NT2/D1 (cell line): Measurements from ENCODE around the gene NPDC1.

Experiments
- YY1 ChIP-seq: IDR thresholded peaks from 2 replicates; pipeline ENCODE4 v1.6.1; 2011; ENCODE audit not compliant: insufficient read length, insufficient read depth
- ZNF274 ChIP-seq: IDR thresholded peaks from 2 replicates; pipeline ENCODE4 v1.6.1; 2011; ENCODE audit warnings: mild to moderate bottlenecking, low read depth, low read length

DNA sequence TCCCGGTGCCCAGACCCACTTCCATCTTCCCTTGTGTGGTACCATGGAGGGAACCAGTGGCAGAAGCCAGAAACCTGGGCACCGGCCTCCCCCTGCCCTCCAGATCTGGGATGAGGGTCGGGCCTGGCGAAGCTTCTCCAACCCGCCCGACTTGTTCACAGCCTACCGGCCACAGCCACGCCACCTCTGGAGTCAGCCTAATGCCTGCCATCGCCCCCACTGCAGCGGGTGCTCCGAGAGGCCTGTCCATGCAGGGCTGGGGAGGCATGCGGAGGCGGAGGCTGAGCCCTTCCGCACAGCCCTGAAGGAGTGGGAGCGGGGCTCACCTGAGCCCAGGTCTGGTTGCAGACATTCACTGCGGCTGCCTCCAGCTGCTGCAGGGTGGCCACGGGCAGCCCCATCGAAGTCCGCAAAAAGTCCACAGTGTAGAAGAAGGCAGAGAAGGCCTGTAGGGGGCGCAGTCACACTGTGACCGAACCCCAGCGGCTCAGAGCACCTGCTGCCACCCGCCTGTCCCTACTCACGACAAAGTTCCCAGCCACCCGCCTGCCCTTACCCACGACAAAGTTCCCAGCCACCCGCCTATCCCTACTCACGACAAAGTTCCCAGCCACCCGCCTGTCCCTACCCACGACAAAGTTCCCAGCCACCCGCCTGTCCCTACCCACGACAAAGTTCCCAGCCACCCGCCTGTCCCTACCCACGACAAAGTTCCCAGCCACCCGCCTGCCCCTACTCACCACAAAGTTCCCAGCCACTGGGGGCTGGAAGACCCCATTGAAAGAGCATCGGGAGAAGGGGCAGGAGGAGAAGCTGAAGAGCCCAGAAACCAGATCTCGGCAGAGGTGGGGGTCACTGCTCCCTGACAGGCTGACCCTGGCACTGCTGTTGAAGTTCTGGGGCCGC lies 3.8 kb upstream of the NPDC1 start:
- TF ChIP-seq ZNF274 (no peak), YY1 (no peak)
